A673 (cell line): ENCODE data around the gene CDH18. TPM values are rescaled to one million over a fixed set of nuclear protein-coding genes. Genes with fewer than 3 reads are reported as not detected.

ENCODE experiments used
- BruUV-seq: library from RNA; stranded (reverse); fragments of 400-500 nt; replicated peaks from 2 replicates; lab custom pipeline; 2021; lab: Mats Ljungman, UMichigan
- CTCF ChIA-PET: fragments of 300-600 bp; sonication (Branson Sonifier 250); formaldehyde crosslinking; loops from one replicate; lab custom pipeline; 2022; ENCODE audit warnings: antibody characterized with exemption; lab: Charles Lee
- POLR2A ChIA-PET: fragments of 300-600 bp; sonication (Branson Sonifier 250); formaldehyde crosslinking; loops from one replicate; lab custom pipeline; 2022; ENCODE audit warnings: antibody characterized with exemption; ENCODE audit not compliant: low non-redundant PET; lab: Charles Lee
- DNase-seq: peaks from one replicate; pipeline ENCODE4 v3.0.0-alpha.2; 2015; ENCODE audit warnings: low spot score
- H3K27ac ChIP-seq: fragments of 200-600 bp; sonication (generic); 2 replicates; pipeline ENCODE4 v1.5.1; 2016; ENCODE audit warnings: mixed run types, low read depth, mild to moderate bottlenecking, mixed read lengths, antibody characterized with exemption, low read length; ENCODE audit not compliant: poor library complexity, severe bottlenecking
- H3K27me3 ChIP-seq: fragments of 200-600 bp; sonication (generic); replicated peaks from 2 replicates; pipeline ENCODE4 v1.6.1; 2017; ENCODE audit warnings: mixed run types, low read depth, mild to moderate bottlenecking, mixed read lengths, antibody characterized with exemption, low read length; ENCODE audit not compliant: insufficient read depth, poor library complexity
- H3K36me3 ChIP-seq: fragments of 200-600 bp; sonication (generic); 2 replicates; pipeline ENCODE4 v1.6.1; 2016; ENCODE audit warnings: mixed run types, mild to moderate bottlenecking, mixed read lengths, antibody characterized with exemption, low read length; ENCODE audit not compliant: insufficient read depth, poor library complexity, severe bottlenecking
- H3K4me1 ChIP-seq: fragments of 200-600 bp; sonication (generic); 2 replicates; pipeline ENCODE4 v1.6.1; 2017; ENCODE audit warnings: mixed run types, mild to moderate bottlenecking, mixed read lengths, antibody characterized with exemption, low read length; ENCODE audit not compliant: insufficient read depth, poor library complexity, severe bottlenecking
- H3K4me3 ChIP-seq: fragments of 200-600 bp; sonication (generic); 2 replicates; pipeline ENCODE4 v1.5.1; 2016; ENCODE audit warnings: low read depth, mixed run types, mild to moderate bottlenecking, mixed read lengths, low read length; ENCODE audit not compliant: poor library complexity, severe bottlenecking
- H3K9me3 ChIP-seq: fragments of 200-600 bp; sonication (generic); 2 replicates; pipeline ENCODE4 v1.6.1; 2016; ENCODE audit warnings: mixed run types, low read depth, mild to moderate bottlenecking, mixed read lengths, antibody characterized with exemption, low read length; ENCODE audit not compliant: poor library complexity, severe bottlenecking
- CTCF ChIP-seq: fragments of 300-800, 200-600 bp; sonication (generic); conservative IDR thresholded peaks from 2 replicates; pipeline ENCODE4 v1.5.1; 2017; ENCODE audit warnings: low read depth, mild to moderate bottlenecking, antibody characterized with exemption, low read length, moderate library complexity, mixed read lengths
- EZH2 ChIP-seq: fragments of 200-600 bp; sonication (generic); IDR thresholded peaks from 2 replicates; pipeline ENCODE4 v1.6.1; 2017; ENCODE audit warnings: borderline replicate concordance, low read depth, mild to moderate bottlenecking, mixed read lengths, antibody characterized with exemption, low read length; ENCODE audit not compliant: poor library complexity, severe bottlenecking
- intact Hi-C: fragments of 100-400 bp; cut with micrococcal nuclease; formaldehyde crosslinking; loops from one replicate; pipeline ENCODE4 v1.10.0; 2022; ENCODE audit not compliant: unreplicated experiment
- total RNA-seq: library from RNA; stranded (reverse); gene quantifications from 2 replicates; pipeline ENCODE4 v1.2.3, GENCODE V29; 2021

CDH18 gene
- total RNA-seq, 1 experiment from 2014 or later, result not detected

GRCh38 chr5:19685473-19685872 is 302.5 kb downstream of the CDH18 start:
- ChIA-PET CTCF (no interaction called here), POLR2A (no interaction called here)
- H3K27me3 ChIP-seq, result no peaks in the 10 kb centered on the region
- H3K27ac ChIP-seq, result no peak overlapping the region
- TF ChIP-seq CTCF, result no peak
- TF ChIP-seq EZH2, result no peak
- H3K9me3 ChIP-seq, result peaks cover 8% of the 10 kb centered on the region
- no peak overlapping the region for H3K4me3 ChIP-seq
- no peaks in the 10 kb centered on the region for H3K36me3 ChIP-seq
- BruUV-seq, result no TSS peak
- no peaks in the 10 kb centered on the region for H3K4me1 ChIP-seq
- intact Hi-C loops, result no loop called here
- DNase-seq, result no peak

GRCh38 chr5:19676895-19677294 is 311.1 kb downstream of the CDH18 start:
- ChIA-PET CTCF (no interaction called here), POLR2A (no interaction called here)
- no peaks in the 10 kb centered on the region for H3K4me1 ChIP-seq
- H3K4me3 ChIP-seq, result no peak overlapping the region
- H3K27ac ChIP-seq, result no peak overlapping the region
- intact Hi-C loops, result no loop called here
- peaks cover 4% of the 10 kb centered on the region for H3K9me3 ChIP-seq
- no peaks in the 10 kb centered on the region for H3K36me3 ChIP-seq
- no peak for DNase-seq
- BruUV-seq, result no TSS peak
- TF ChIP-seq EZH2 (no peak), CTCF (no peak)
- no peaks in the 10 kb centered on the region for H3K27me3 ChIP-seq

DNA sequence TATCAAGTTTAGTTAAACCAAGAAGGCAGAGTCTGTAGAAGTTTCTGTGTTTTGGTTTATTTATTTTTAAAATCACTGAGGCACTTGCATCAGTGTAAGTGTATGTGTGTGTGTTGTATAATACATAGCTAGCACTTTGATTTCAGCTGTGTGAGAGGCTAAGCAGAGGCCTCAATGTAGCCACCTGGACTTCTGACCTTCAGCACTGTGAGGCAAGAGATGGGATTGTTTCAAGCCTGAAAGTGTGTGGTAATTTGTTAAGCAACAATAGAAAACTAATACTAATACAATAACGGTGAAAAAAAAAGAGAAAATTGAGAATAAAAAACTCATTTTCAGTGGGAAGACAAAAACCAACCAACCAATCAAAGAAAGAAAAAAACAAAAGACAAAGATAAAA is 327.3 kb downstream of the CDH18 start:
- Histone ChIP-seq H3K27me3 (no peaks in the 10 kb centered on the region), H3K9me3 (no peaks in the 10 kb centered on the region), H3K4me1 (no peaks in the 10 kb centered on the region), H3K36me3 (no peaks in the 10 kb centered on the region), H3K27ac (no peak overlapping the region), H3K4me3 (no peak overlapping the region)
- intact Hi-C loops, result no loop called here
- ChIA-PET CTCF (no interaction called here), POLR2A (no interaction called here)
- no peak for TF ChIP-seq EZH2
- no peak for TF ChIP-seq CTCF
- no TSS peak for BruUV-seq
- DNase-seq, result no peak
